Measurements from ENCODE around the gene TMEM203. TPM values are rescaled to one million over a fixed set of nuclear protein-coding genes. Genes with fewer than 3 reads are reported as not detected.

The TMEM203 gene
- total RNA-seq, 4 donors from 2014 or later: 24.7 to 45.9 (median 32.0) TPM

DNA sequence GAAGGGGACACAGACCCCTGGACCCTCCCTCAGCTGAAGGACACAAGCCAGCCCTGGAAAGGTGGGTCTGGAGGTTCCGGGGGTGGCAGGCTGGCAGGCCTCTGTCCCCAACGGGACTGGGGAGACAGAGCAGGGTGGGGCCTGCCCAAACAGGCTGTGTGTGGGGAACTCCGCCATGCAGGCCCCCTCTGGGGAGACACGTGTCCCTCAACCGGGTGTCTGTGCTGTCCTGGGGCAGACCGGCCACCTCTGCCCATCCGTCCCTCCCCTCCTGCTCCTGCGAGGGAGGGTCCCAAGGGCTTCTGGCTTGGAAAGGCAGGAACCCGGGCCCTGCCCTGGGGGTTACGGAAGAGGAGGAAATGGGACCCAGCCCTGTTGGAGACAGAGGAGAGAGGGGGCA, 26.7 kb upstream of the TMEM203 start:
- no peak for TF ChIP-seq POLR2A (IDR thresholded peaks at IDR 0.05)
- no peak for TF ChIP-seq CTCF (IDR thresholded peaks at IDR 0.05 in 4 of 5, conservative IDR thresholded peaks at IDR 0.05 in 1 of 5)
- no peak for ATAC-seq
- peaks cover 28 to 55% (median 29%) of the 10 kb centered on the region in 3 donors for H3K27me3 ChIP-seq
- intact Hi-C loops (cut with DNase I; ENCODE audit: low total_unique reads) (loop anchor here (10.0 kb wide), 1 partner anchor 447 kb away; no protein-coding TSS in a partner anchor), in situ Hi-C loops (cut with MboI; ENCODE audit: low sequenced_read_pairs in 4 of 4) (loop anchor here in 2 of 4 donors (10.0 kb wide), 1 partner anchor 117 kb away; the partner anchor contains the start of gene DPP7 (in 2 of the 2))
- H3K9me3 ChIP-seq: no peaks in the 10 kb centered on the region
- DNase-seq: no peak
- no peak overlapping the region for H3K4me3 ChIP-seq
- H3K36me3 ChIP-seq: no peaks in the 10 kb centered on the region
- H3K27ac ChIP-seq: no peak overlapping the region
- peaks cover 12 to 18% of the 10 kb centered on the region in 2 donors for H3K4me1 ChIP-seq

GRCh38 chr9:137231372-137232039, 26.1 kb upstream of the TMEM203 start:
- DNase-seq (no peak), ATAC-seq (no peak)
- Histone ChIP-seq H3K36me3 (no peaks in the 10 kb centered on the region), H3K4me1 (peaks cover 6 to 12% of the 10 kb centered on the region in 2 donors), H3K9me3 (no peaks in the 10 kb centered on the region), H3K27ac (no peak overlapping the region), H3K27me3 (peaks cover 28 to 55% (median 31%) of the 10 kb centered on the region in 3 donors), H3K4me3 (no peak overlapping the region)
- intact Hi-C loops (cut with DNase I; ENCODE audit: low total_unique reads) (loop anchor here (10.0 kb wide), 1 partner anchor 447 kb away; no protein-coding TSS in a partner anchor), in situ Hi-C loops (cut with MboI; ENCODE audit: low sequenced_read_pairs in 4 of 4) (loop anchor here in 2 of 4 donors (10.0 kb wide), 1 partner anchor 117 kb away; the partner anchor contains the start of gene DPP7 (in 2 of the 2))
- TF ChIP-seq POLR2A (IDR thresholded peaks at IDR 0.05): no peak
- TF ChIP-seq CTCF (IDR thresholded peaks at IDR 0.05 in 4 of 5, conservative IDR thresholded peaks at IDR 0.05 in 1 of 5): no peak

DNA sequence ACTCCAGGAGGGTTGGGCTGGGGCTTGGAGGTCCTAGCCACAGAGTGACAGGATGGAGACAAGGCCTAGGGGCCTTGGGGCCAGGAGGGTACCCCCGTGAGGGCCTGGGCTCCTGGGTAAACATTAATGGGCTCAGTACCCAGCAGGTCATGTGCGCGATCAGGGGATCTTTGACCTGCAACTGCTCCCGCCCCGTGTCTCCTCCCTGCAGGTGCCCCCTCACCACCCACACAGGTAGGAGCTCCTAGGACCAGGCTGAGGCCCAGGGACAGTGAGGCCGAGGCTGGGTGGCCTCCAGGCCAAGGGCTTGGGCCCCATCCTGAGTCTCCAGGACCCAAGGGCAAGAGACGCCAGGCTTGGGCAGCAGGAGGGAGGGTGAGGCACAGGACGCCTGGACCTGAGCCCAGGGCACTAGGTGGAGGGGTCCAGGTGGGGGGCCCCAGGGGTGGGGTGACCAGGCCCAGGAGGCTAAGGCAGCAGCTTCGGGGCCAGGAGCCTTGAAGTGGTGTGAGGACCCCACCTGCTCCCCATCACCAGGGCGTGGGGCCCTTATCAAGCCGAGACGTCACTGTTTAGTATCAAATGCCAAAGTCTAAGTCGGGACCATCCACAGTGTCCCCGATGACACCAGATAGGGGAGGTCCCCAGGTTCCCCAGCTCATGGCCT, 25.4 kb upstream of the TMEM203 start, which contains the start of gene SLC34A3:
Gene SLC34A3 (plus strand): TSS at position 197 of the 667 bp plus-strand sequence. CDS start 802 bp downstream, outside the sequence.
- DNase-seq (no peak), ATAC-seq (no peak)
- no peak within 1 kb of the TSS for H3K4me3 ChIP-seq
- no peaks in the 10 kb centered on the region for H3K36me3 ChIP-seq
- H3K27ac ChIP-seq: no peak within 1 kb of the TSS
- TF ChIP-seq CTCF (IDR thresholded peaks at IDR 0.05 in 4 of 5, conservative IDR thresholded peaks at IDR 0.05 in 1 of 5) (no peak), POLR2A (IDR thresholded peaks at IDR 0.05) (no peak)
- no peaks in the 10 kb centered on the region for H3K9me3 ChIP-seq
- in situ Hi-C loops (cut with MboI; ENCODE audit: low sequenced_read_pairs in 4 of 4): loop anchor here in 2 of 4 donors (10.0 kb wide), 1 partner anchor 116 kb away; the partner anchor contains the start of gene DPP7 (in 2 of the 2)
- H3K27me3 ChIP-seq: peaks cover 28 to 55% (median 31%) of the 10 kb centered on the region in 3 donors
- intact Hi-C loops (cut with DNase I; ENCODE audit: low total_unique reads): loop anchor here (10.0 kb wide), 1 partner anchor 446 kb away; no protein-coding TSS in a partner anchor
- H3K4me1 ChIP-seq: peaks cover under 1 to 5% of the 10 kb centered on the region in 2 donors

GRCh38 chr9:137229903-137230704, 24.7 kb upstream of the TMEM203 start:
- TF ChIP-seq CTCF (IDR thresholded peaks at IDR 0.05 in 4 of 5, conservative IDR thresholded peaks at IDR 0.05 in 1 of 5): no peak
- TF ChIP-seq POLR2A (IDR thresholded peaks at IDR 0.05): no peak
- DNase-seq (no peak), ATAC-seq (no peak)
- Histone ChIP-seq H3K4me1 (no peaks in the 10 kb centered on the region), H3K36me3 (no peaks in the 10 kb centered on the region), H3K27ac (no peak overlapping the region), H3K27me3 (peaks cover 28 to 55% (median 31%) of the 10 kb centered on the region in 3 donors), H3K4me3 (no peak overlapping the region), H3K9me3 (no peaks in the 10 kb centered on the region)
- in situ Hi-C loops (cut with MboI; ENCODE audit: low sequenced_read_pairs in 4 of 4) (loop anchor here in 3 of 4 donors (10.0 kb wide), 2 partner anchors 105 to 115 kb away; partner anchors contain the start of gene DPP7 (in 2 of the 3)), intact Hi-C loops (cut with DNase I; ENCODE audit: low total_unique reads) (loop anchor here (10.0 kb wide), 1 partner anchor 445 kb away; no protein-coding TSS in a partner anchor)

All from gastrocnemius medialis (tissue), 4 donors.